ENCODE results near the gene RASSF3. TPM values are rescaled to one million over a fixed set of nuclear protein-coding genes. Genes with fewer than 3 reads are reported as not detected.

The RASSF3 gene
- polyA plus RNA-seq, 1 donor from 2014 or later = 0.06 TPM

GRCh38 chr12:64735442-64735841 is 125.1 kb downstream of the RASSF3 start:
- no peak for TF ChIP-seq EZH2 (IDR thresholded peaks at IDR 0.05; ENCODE audit: borderline replicate concordance, insufficient read depth, low read length, poor library complexity, severe bottlenecking)
- no peak for TF ChIP-seq EP300 (conservative IDR thresholded peaks at IDR 0.05; ENCODE audit: poor library complexity, severe bottlenecking)
- TF ChIP-seq POLR2AphosphoS5 (IDR thresholded peaks at IDR 0.05) = no peak
- TF ChIP-seq SMC3 (conservative IDR thresholded peaks at IDR 0.05; ENCODE audit: poor library complexity) = no peak
- TF ChIP-seq TAF1 (IDR thresholded peaks at IDR 0.05; ENCODE audit: low read depth) = no peak
- no peak for TF ChIP-seq RAD21 (conservative IDR thresholded peaks at IDR 0.05)
- no peak for TF ChIP-seq MXI1 (conservative IDR thresholded peaks at IDR 0.05; ENCODE audit: poor library complexity, severe bottlenecking)
- no peak for TF ChIP-seq CTCF (IDR thresholded peaks at IDR 0.05; ENCODE audit: poor library complexity, severe bottlenecking)
- no peak for TF ChIP-seq REST (IDR thresholded peaks at IDR 0.05; ENCODE audit: borderline replicate concordance)
- H2AFZ ChIP-seq (ENCODE audit: low read depth, low read length) = no peak overlapping the region

DNA sequence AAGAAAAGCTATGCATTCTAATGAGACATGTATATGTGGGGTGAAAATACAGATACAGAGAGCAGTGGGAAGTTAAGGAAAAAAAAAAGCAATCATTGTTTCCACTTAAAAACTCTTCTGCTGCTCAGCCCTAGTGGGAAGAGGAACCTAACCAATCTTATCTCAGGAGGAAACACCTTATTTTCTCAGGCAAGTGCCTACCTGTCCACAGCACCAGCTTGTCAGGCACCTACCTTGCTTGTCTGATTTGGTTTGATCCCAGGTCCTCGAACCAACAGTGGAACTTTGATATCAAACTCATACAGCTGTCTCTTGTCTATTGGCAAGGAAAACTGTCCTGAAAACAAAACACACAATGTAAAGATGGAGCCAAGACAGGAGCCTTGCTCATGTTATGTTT is 126.5 kb downstream of the RASSF3 start:
- Histone ChIP-seq H3K27me3 (ENCODE audit: insufficient read depth, low read depth, low read length) (no peaks in the 10 kb centered on the region), H3K4me3 (ENCODE audit: low read length) (no peak overlapping the region), H2AFZ (ENCODE audit: low read depth, low read length) (no peak overlapping the region), H4K20me1 (ENCODE audit: insufficient read depth) (no peaks in the 10 kb centered on the region), H3K9me2 (ENCODE audit: insufficient read depth, low read length) (no peaks in the 10 kb centered on the region), H3K27ac (ENCODE audit: low read length) (no peak overlapping the region), H3K4me2 (ENCODE audit: low read length) (no peak overlapping the region), H3F3A (ENCODE audit: insufficient read depth, low read length, poor library complexity, severe bottlenecking) (no peaks in the 10 kb centered on the region), H3K36me3 (ENCODE audit: insufficient read depth, low read length) (peaks cover 10% of the 10 kb centered on the region), H3K79me2 (replicated peaks; ENCODE audit: insufficient read depth, low read length) (no peaks in the 10 kb centered on the region), H3K9me3 (ENCODE audit: low read length) (no peaks in the 10 kb centered on the region), H3K9ac (ENCODE audit: low read length) (no peak overlapping the region)
- no peak for TF ChIP-seq TAF1 (IDR thresholded peaks at IDR 0.05; ENCODE audit: low read depth)
- no peak for TF ChIP-seq CTCF (IDR thresholded peaks at IDR 0.05; ENCODE audit: poor library complexity, severe bottlenecking)
- TF ChIP-seq SMC3 (conservative IDR thresholded peaks at IDR 0.05; ENCODE audit: poor library complexity) = no peak
- no peak for TF ChIP-seq RAD21 (conservative IDR thresholded peaks at IDR 0.05)
- TF ChIP-seq POLR2AphosphoS5 (IDR thresholded peaks at IDR 0.05) = no peak
- no peak for TF ChIP-seq REST (IDR thresholded peaks at IDR 0.05; ENCODE audit: borderline replicate concordance)
- no peak for TF ChIP-seq EP300 (conservative IDR thresholded peaks at IDR 0.05; ENCODE audit: poor library complexity, severe bottlenecking)
- TF ChIP-seq MXI1 (conservative IDR thresholded peaks at IDR 0.05; ENCODE audit: poor library complexity, severe bottlenecking) = no peak
- TF ChIP-seq EZH2 (IDR thresholded peaks at IDR 0.05; ENCODE audit: borderline replicate concordance, insufficient read depth, low read length, poor library complexity, severe bottlenecking) = no peak

More at GRCh38 chr12:64735442-64735841, 125.1 kb downstream of the RASSF3 start:
- Histone ChIP-seq H3K79me2 (replicated peaks; ENCODE audit: insufficient read depth, low read length) (no peaks in the 10 kb centered on the region), H3K9ac (ENCODE audit: low read length) (no peak overlapping the region), H3K9me2 (ENCODE audit: insufficient read depth, low read length) (no peaks in the 10 kb centered on the region), H3K9me3 (ENCODE audit: low read length) (no peaks in the 10 kb centered on the region), H3K27me3 (ENCODE audit: insufficient read depth, low read depth, low read length) (no peaks in the 10 kb centered on the region), H3K4me2 (ENCODE audit: low read length) (no peak overlapping the region), H3F3A (ENCODE audit: insufficient read depth, low read length, poor library complexity, severe bottlenecking) (no peaks in the 10 kb centered on the region), H3K4me3 (ENCODE audit: low read length) (no peak overlapping the region), H4K20me1 (ENCODE audit: insufficient read depth) (no peaks in the 10 kb centered on the region), H3K27ac (ENCODE audit: low read length) (no peak overlapping the region), H3K36me3 (ENCODE audit: insufficient read depth, low read length) (peaks cover 10% of the 10 kb centered on the region)

Measured in neural cell (in vitro differentiated cells).